Renal cortex interstitium (tissue), 3 donors: ENCODE results near the gene CACUL1. TPM values are rescaled to one million over a fixed set of nuclear protein-coding genes. Genes with fewer than 3 reads are reported as not detected.

Experiments
- polyA plus RNA-seq, 3 donors: library from polyadenylated mRNA; unstranded; fragments of 120-200 nt; gene quantifications; one replicate each; pipeline ENCODE4 v1.2.1, GENCODE V29; 2013; ENCODE audit not compliant: insufficient read length in 3 of 3

CACUL1 gene
- polyA plus RNA-seq, 3 donors: 24.5 to 39.6 (median 31.6) TPM

Other genes starting within 250 kb of the CACUL1 start
- gene PRLHR, start 159.3 kb downstream of the CACUL1 start, polyA plus RNA-seq: not detected